Skin of body (tissue), 2 donors: ENCODE results near the gene CMTR2. TPM values are rescaled to one million over a fixed set of nuclear protein-coding genes. Genes with fewer than 3 reads are reported as not detected.

Experiments
- DNase-seq: peaks from one replicate; lab custom pipeline; 2025; lab: John Stamatoyannopoulos, UW
- total RNA-seq: library from RNA; depleted of rRNA; stranded (reverse); fragments of >200 nt; gene quantifications from one replicate; pipeline ENCODE4 v1.2.3, GENCODE V29; 2014

The CMTR2 gene
- total RNA-seq, 1 donor from 2014 or later = 32.6 TPM

- DNase-seq = no peak
Observed at GRCh38 chr16:71282943-71283342, 6.3 kb downstream of the CMTR2 start.

- no peak for DNase-seq
Observed at GRCh38 chr16:71276589-71277334, 12.4 kb downstream of the CMTR2 start.

DNA sequence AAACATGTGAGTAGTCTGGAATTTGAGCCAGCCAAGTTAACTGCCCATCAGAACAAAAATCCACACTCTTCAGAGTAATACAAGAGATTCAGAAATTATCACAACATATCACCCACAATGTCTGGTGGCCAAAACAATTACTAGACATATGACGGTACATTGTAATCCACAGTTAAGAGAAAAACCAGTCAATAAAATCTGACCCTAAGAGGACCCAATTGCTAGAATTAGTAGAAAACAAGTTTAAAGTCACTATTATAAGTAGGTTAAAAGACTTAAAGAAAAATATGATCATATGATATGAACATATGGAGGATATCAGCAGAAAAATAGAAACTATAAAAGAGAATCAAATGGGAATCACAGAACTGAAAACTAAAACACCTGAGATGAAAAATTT lies 15.8 kb downstream of the CMTR2 start:
- DNase-seq = no peak

- DNase-seq = no peak
Observed at GRCh38 chr16:71264299-71264698, 24.9 kb downstream of the CMTR2 start.

DNA sequence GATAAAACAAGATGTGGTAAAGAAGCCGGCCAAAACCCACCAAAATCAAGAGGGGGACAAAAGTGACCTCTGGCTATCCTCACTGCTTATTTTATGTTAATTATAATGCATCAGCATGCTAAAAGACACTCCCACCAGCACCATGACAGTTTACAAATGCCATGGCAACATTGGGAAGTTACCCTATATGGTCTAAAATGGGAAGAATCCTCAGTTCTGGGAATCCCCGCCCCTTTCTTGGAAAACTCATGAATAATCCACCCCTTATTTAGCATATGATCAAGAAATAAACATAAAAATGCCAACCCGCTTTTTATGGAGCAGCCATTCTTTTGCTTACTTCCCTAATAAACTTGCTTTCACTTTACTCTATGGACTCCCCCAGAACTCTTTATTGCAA lies 25.6 kb downstream of the CMTR2 start:
- no peak for DNase-seq

DNA sequence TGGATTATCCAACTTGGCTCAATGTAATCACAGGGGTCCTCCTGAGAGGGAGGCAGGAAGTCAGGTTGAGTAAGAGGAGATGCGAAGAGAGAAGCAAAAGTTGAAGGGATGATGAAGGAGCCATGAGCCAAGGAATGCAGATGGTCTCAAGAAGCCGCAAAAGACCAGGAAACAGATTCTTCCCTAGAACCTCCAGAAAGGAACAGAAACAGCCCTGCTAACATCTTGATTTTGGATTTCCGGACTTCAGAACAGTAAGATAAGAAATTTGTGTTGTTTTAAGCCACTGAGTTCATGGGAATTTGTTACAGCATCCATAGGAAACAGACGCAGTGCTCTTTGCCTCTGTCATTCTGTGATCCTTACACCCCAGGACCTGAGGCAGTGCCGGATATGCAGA lies 26.8 kb downstream of the CMTR2 start:
- no peak for DNase-seq

DNA sequence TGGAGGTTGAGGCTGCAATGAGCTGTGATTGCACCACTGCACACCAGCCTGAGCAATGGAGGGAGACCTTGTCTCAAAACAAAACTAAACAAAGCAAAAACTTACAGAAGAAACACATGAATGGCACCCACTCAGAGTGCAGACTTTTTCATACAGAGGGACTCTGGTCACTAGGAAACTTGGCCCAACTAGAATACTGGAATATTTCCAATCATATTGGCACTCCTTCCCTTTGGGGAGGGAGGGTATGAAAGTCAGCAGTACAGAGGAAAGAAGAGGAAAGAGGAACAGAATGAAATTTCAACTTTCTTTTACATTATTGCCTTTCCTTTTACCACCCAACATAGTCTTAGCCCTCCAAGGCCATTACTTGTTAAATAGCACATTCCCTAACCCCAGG lies 28.2 kb downstream of the CMTR2 start:
- DNase-seq = no peak

- DNase-seq = no peak
Observed at GRCh38 chr16:71259086-71259485, 30.1 kb downstream of the CMTR2 start.

DNA sequence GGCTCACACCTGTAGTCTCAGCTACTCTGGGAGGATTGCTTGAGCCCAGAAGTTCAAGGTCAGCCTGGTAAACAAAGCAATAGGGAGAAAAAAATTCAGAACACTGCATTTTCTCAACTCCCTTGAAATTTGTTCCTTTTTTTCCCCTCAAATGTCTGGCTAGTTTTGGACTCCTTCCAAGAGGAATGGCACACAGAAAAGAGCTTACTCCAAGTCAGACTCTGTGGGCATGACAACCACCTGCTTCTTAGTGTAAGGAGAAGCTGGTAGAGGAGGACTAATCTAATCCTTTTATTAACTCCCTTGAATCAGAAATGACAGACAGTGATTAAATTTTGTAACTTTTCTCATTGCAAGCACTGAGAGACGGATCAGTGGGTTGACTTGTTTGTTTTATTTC lies 30.8 kb downstream of the CMTR2 start:
- no peak for DNase-seq

DNA sequence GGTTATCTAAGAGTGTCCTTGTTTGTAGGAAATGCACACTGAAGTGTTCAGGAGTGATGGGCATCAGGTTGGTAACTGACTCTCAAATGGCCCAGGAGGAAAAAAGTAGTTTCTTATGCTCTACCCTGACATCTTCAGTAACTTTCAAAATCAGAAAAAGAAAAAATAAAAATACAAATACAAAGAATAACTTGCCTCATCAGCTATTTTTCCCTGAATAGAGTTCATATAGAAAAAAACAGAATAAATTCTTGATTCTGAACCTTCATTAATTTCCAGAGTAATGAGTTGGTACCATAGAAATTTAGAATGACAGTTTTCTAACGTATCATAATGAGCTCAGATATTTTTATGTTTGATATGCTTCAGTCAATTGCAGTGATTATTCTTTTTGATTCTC lies 31.4 kb downstream of the CMTR2 start:
- DNase-seq = no peak

DNA sequence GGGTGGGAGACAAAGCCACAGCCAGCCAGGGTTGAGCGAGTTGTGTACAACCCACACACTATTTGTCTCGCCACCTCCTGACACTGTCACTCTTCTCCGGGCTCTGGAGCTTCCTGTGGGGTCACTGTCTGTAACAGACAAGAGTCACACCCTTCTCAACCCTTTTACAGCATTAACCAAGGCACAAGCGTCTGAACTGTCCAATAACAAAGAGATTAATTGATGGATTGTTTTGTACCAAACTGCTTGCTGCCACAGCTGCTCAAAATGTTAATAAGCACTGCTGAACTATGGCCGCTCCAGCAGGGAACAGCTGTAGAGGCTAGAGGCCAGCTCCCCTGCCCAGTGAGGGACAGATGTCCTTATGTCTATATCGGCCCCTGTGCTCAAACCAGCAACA lies 33.5 kb downstream of the CMTR2 start:
- no peak for DNase-seq

DNA sequence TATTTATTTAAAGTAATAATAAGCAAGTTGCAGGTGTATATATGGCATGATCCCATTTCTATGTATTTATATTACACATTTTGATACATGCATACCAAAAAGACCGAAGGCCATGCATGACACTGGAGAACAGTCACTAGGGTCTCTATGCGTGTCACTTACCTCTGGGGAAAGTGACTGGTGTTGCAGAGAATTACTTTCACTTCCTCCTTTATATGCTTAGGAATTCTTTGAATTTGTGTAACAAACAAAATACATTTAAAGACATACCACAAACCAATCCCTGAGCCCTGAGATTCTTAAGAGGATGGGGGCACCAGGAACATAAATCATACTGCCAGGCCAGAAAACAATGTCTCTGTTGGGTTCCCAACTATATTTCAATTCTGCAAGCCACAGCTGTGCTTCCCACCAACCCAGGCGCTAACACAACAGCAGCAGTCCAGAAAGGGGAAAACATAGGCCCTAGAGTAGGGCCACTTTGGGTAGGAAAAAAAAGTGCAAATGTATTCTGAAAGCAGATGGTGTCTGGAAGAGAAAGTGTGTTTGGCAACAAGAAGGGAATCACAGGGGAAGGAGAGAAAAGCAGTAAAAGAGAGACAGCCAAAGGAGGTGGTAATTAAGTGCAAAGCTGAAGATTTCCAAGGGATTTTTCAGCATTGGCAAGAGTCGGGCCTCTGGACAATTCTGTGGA lies 34.2 kb downstream of the CMTR2 start:
- peak; percentile 40 for DNase-seq

DNA sequence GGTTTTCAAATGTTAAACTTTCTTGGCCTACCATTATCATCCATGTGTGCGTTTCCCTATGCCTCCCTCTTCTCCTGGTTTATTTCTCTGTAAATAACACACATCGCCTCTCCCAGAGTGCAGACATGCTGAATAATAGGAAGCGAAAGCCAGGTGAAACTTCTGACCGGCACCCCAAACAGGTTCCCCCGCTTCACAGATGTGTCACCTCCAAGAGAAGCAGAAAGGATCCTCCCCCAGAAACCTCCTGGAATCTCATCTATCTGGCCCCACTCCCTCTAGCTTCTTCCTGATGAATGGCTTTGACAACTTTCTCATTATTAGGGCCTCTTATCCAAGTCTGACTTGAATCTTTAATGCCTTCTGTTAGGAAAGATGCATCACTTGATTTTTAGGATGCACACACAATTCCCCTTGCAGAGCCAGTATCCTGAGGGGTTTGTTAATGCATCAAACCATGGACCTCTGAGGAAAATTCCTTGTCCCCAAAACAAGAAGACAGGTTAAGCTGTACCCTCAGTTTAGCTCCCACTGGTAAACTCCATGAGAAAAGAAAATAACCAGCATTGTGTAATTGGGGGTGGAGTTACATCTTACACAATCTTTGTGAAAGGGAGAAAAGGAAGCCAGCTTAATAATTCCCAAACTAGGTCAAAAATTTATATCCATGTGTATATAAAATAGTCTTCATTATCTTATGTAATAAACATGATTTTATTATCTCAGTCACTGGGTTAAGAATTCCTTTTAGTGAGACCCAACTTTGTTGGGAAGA lies 38.6 kb downstream of the CMTR2 start:
- DNase-seq = no peak

GRCh38 chr16:71249399-71249798 lies 39.8 kb downstream of the CMTR2 start:
- no peak for DNase-seq

GRCh38 chr16:71247478-71247877 lies 41.7 kb downstream of the CMTR2 start:
- no peak for DNase-seq

- DNase-seq = no peak
Observed at GRCh38 chr16:71246309-71246708, 42.9 kb downstream of the CMTR2 start.

- DNase-seq = no peak
Observed at GRCh38 chr16:71244521-71244920, 44.7 kb downstream of the CMTR2 start.

DNA sequence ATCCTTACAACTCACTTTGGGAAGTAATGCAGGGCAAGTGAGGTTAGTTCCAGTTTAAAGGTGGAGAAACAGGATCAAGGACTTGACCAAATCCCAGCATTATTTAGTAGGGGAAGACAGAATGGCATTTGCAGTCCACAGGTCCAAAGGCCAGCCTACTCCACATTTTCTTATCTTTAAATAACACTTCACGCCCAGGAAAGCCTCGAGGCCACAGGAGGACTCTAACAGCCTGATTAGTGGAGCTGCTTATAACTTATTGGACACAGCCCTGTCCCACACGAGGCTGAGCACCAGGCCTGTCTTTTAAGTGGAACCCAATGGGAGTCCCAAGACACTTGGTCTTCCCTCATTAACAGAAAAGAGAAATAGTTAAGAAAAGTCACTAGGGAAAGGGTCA lies 46.6 kb downstream of the CMTR2 start:
- no peak for DNase-seq

DNA sequence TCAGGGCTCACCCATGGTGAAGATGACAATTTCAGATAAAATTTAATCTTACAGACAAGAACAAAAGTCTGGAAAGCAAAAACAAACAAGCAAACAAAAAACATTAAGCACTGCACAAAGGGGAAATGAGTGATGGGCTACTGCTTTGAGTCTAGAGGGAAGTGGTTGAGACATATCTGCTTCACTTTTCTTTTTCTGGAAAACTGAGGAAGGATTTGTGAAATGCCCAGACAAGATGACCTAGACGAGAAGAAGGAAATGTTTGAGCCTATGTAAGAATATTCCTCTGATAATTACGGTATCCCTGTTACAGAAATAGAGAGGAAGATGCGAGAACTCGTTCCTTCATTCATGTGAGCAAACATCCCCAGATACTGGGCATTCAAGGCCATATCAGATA lies 47.2 kb downstream of the CMTR2 start:
- DNase-seq = no peak
